Parathyroid adenoma (tissue), 2 donors: ENCODE measurements around the gene ZNF800.

Source experiments
- H2AFZ ChIP-seq: fragments of 300-600 bp; sonication (generic); one replicate; pipeline ENCODE4 v1.7.0; 2017; ENCODE audit warnings: antibody characterized with exemption, mild to moderate bottlenecking
- H3K27ac ChIP-seq: fragments of 300-600 bp; sonication (generic); one replicate; pipeline ENCODE4 v1.7.0; 2017
- H3K27me3 ChIP-seq: fragments of 300-600 bp; sonication (generic); one replicate; pipeline ENCODE4 v1.7.0; 2017; ENCODE audit warnings: low read length; ENCODE audit not compliant: control insufficient read depth, insufficient read depth
- H3K36me3 ChIP-seq: fragments of 300-600 bp; sonication (generic); one replicate; pipeline ENCODE4 v1.7.0; 2017; ENCODE audit warnings: low read length; ENCODE audit not compliant: control insufficient read depth, insufficient read depth
- H3K4me1 ChIP-seq: fragments of 300-600 bp; sonication (generic); one replicate; pipeline ENCODE4 v1.7.0; 2017; ENCODE audit warnings: control low read depth
- H3K4me2 ChIP-seq: fragments of 300-600 bp; sonication (generic); one replicate; pipeline ENCODE4 v1.7.0; 2017; ENCODE audit warnings: low read length
- H3K4me3 ChIP-seq: fragments of 300-600 bp; sonication (generic); one replicate; pipeline ENCODE4 v1.7.0; 2017; ENCODE audit warnings: low read depth, low read length
- H3K79me2 ChIP-seq: fragments of 300-600 bp; sonication (generic); one replicate; pipeline ENCODE4 v1.7.0; 2017; ENCODE audit warnings: control low read depth
- H3K9ac ChIP-seq: fragments of 300-600 bp; sonication (generic); one replicate; pipeline ENCODE4 v1.7.0; 2017; ENCODE audit warnings: mild to moderate bottlenecking
- H3K9me3 ChIP-seq: fragments of 300-600 bp; sonication (generic); one replicate; pipeline ENCODE4 v1.7.0; 2017; ENCODE audit warnings: low read length; ENCODE audit not compliant: control insufficient read depth
- CTCF ChIP-seq: fragments of 300-600 bp; sonication (generic); IDR thresholded peaks from one replicate; pipeline ENCODE4 v1.7.0; 2017; ENCODE audit warnings: antibody characterized with exemption, mild to moderate bottlenecking
- donor health status: primary hyperparathyroidism.

The ZNF800 gene

GRCh38 chr7:127342596-127342995 lies 49.9 kb downstream of the ZNF800 start:
- Histone ChIP-seq H2AFZ (no peak overlapping the region), H3K4me2 (no peak overlapping the region), H3K36me3 (no peaks in the 10 kb centered on the region), H3K4me3 (no peak overlapping the region), H3K9me3 (no peaks in the 10 kb centered on the region), H3K27ac (no peak overlapping the region), H3K79me2 (no peaks in the 10 kb centered on the region), H3K9ac (no peak overlapping the region), H3K27me3 (no peaks in the 10 kb centered on the region), H3K4me1 (no peaks in the 10 kb centered on the region)
- TF ChIP-seq CTCF = no peak

- H3K9me3 ChIP-seq = no peaks in the 10 kb centered on the region
- no peaks in the 10 kb centered on the region for H3K27me3 ChIP-seq
- H3K36me3 ChIP-seq = no peaks in the 10 kb centered on the region
- no peaks in the 10 kb centered on the region for H3K79me2 ChIP-seq
- no peak overlapping the region for H3K27ac ChIP-seq
- H2AFZ ChIP-seq = no peak overlapping the region
- TF ChIP-seq CTCF = no peak
- no peak overlapping the region for H3K9ac ChIP-seq
- no peak overlapping the region for H3K4me3 ChIP-seq
- no peak overlapping the region for H3K4me2 ChIP-seq
- H3K4me1 ChIP-seq = no peaks in the 10 kb centered on the region
Measured at GRCh38 chr7:127338122-127338521, 54.4 kb downstream of the ZNF800 start.

GRCh38 chr7:127337581-127337980 lies 54.9 kb downstream of the ZNF800 start:
- H3K79me2 ChIP-seq = no peaks in the 10 kb centered on the region
- H3K4me3 ChIP-seq = no peak overlapping the region
- no peaks in the 10 kb centered on the region for H3K36me3 ChIP-seq
- no peaks in the 10 kb centered on the region for H3K4me1 ChIP-seq
- no peak overlapping the region for H2AFZ ChIP-seq
- TF ChIP-seq CTCF = no peak
- H3K9ac ChIP-seq = no peak overlapping the region
- no peaks in the 10 kb centered on the region for H3K9me3 ChIP-seq
- no peaks in the 10 kb centered on the region for H3K27me3 ChIP-seq
- no peak overlapping the region for H3K4me2 ChIP-seq
- no peak overlapping the region for H3K27ac ChIP-seq

- Histone ChIP-seq H3K9me3 (no peaks in the 10 kb centered on the region), H3K4me3 (no peak overlapping the region), H3K27ac (no peak overlapping the region), H3K4me1 (no peaks in the 10 kb centered on the region), H2AFZ (no peak overlapping the region), H3K27me3 (no peaks in the 10 kb centered on the region), H3K4me2 (no peak overlapping the region), H3K9ac (no peak overlapping the region), H3K79me2 (no peaks in the 10 kb centered on the region), H3K36me3 (no peaks in the 10 kb centered on the region)
- no peak for TF ChIP-seq CTCF
Measured at GRCh38 chr7:127336458-127336857, 56.0 kb downstream of the ZNF800 start.

GRCh38 chr7:127332880-127333279 lies 59.6 kb downstream of the ZNF800 start:
- Histone ChIP-seq H2AFZ (no peak overlapping the region), H3K79me2 (no peaks in the 10 kb centered on the region), H3K27ac (no peak overlapping the region), H3K9me3 (no peaks in the 10 kb centered on the region), H3K4me2 (no peak overlapping the region), H3K27me3 (no peaks in the 10 kb centered on the region), H3K4me3 (no peak overlapping the region), H3K9ac (no peak overlapping the region), H3K4me1 (no peaks in the 10 kb centered on the region), H3K36me3 (no peaks in the 10 kb centered on the region)
- TF ChIP-seq CTCF = no peak
